ENCODE results near the gene FBXO45. TPM values are rescaled to one million over a fixed set of nuclear protein-coding genes. Genes with fewer than 3 reads are reported as not detected.

The FBXO45 gene
- total RNA-seq, 1 experiment from 2014 or later = 23.2 TPM

GRCh38 chr3:196632046-196632751, 63.7 kb downstream of the FBXO45 start:
- Histone ChIP-seq H3K36me3 (ENCODE audit: control insufficient read depth in 1 of 2, insufficient read depth in 2 of 2, low read length in 2 of 2) (no peaks in the 10 kb centered on the region), H3K9me3 (ENCODE audit: control insufficient read depth in 1 of 2, insufficient read depth in 1 of 2, low read depth in 1 of 2, low read length in 2 of 2) (no peaks in the 10 kb centered on the region), H3K4me3 (replicated peaks in 1 of 2; ENCODE audit: low read depth in 1 of 2, low read length in 2 of 2) (peak overlapping the region; percentile 61 to 64), H3K9ac (ENCODE audit: low read length) (peak overlapping the region; percentile 70), H3K27ac (ENCODE audit: low read depth, low read length) (peak overlapping the region; percentile 78), H3K27me3 (ENCODE audit: insufficient read depth, low read length) (no peaks in the 10 kb centered on the region), H3K4me2 (ENCODE audit: low read length) (peak overlapping the region; percentile 83), H2AFZ (ENCODE audit: low read depth, low read length, poor library complexity, severe bottlenecking) (peak overlapping the region; percentile 71), H4K20me1 (ENCODE audit: insufficient read depth) (no peaks in the 10 kb centered on the region), H3K9me2 (ENCODE audit: insufficient read depth) (no peaks in the 10 kb centered on the region), H3K4me1 (ENCODE audit: control insufficient read depth in 1 of 2, insufficient read depth in 2 of 2, low read length in 2 of 2) (peaks cover 2 to 17% of the 10 kb centered on the region in 2 experiments; a peak in 2 of 4 replicates), H3K79me2 (ENCODE audit: insufficient read depth, low read length) (no peaks in the 10 kb centered on the region)
- RAD21 ChIA-PET (ENCODE audit: low non-redundant PET in 1 of 2, low total read pairs in 2 of 2, uncharacterized antibody in 2 of 2, unreplicated experiment in 2 of 2) = no interaction called here
- CTCF ChIA-PET = interaction anchor here (1.0 kb wide), 2 partner anchors 23 to 53 kb away, joined by 3 to 6 read pairs; no protein-coding TSS in a partner anchor
- DNase-seq (ENCODE audit: low read depth, low spot score) (peak; percentile 56), ATAC-seq (peak; percentile 92)
- TF ChIP-seq CEBPB (IDR thresholded peaks at IDR 0.05; ENCODE audit: low read depth) = no peak
- TF ChIP-seq ZFX (IDR thresholded peaks at IDR 0.05) = peak; percentile 83; the same call in 1 of the 2 replicates
- peak; percentile 1; the same call in 1 of the 2 replicates for TF ChIP-seq EGR1 (IDR thresholded peaks at IDR 0.05; ENCODE audit: low read depth)
- TF ChIP-seq MAX (IDR thresholded peaks at IDR 0.05) = peak; percentile 85
- no peak for TF ChIP-seq FOSL1 (IDR thresholded peaks at IDR 0.05; ENCODE audit: low read depth)
- TF ChIP-seq, protein P1, sequence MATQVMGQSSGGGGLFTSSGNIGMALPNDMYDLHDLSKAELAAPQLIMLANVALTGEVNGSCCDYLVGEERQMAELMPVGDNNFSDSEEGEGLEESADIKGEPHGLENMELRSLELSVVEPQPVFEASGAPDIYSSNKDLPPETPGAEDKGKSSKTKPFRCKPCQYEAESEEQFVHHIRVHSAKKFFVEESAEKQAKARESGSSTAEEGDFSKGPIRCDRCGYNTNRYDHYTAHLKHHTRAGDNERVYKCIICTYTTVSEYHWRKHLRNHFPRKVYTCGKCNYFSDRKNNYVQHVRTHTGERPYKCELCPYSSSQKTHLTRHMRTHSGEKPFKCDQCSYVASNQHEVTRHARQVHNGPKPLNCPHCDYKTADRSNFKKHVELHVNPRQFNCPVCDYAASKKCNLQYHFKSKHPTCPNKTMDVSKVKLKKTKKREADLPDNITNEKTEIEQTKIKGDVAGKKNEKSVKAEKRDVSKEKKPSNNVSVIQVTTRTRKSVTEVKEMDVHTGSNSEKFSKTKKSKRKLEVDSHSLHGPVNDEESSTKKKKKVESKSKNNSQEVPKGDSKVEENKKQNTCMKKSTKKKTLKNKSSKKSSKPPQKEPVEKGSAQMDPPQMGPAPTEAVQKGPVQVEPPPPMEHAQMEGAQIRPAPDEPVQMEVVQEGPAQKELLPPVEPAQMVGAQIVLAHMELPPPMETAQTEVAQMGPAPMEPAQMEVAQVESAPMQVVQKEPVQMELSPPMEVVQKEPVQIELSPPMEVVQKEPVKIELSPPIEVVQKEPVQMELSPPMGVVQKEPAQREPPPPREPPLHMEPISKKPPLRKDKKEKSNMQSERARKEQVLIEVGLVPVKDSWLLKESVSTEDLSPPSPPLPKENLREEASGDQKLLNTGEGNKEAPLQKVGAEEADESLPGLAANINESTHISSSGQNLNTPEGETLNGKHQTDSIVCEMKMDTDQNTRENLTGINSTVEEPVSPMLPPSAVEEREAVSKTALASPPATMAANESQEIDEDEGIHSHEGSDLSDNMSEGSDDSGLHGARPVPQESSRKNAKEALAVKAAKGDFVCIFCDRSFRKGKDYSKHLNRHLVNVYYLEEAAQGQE (IDR thresholded peaks at IDR 0.05; ENCODE audit: low read depth) = no peak
- TF ChIP-seq, protein P2, sequence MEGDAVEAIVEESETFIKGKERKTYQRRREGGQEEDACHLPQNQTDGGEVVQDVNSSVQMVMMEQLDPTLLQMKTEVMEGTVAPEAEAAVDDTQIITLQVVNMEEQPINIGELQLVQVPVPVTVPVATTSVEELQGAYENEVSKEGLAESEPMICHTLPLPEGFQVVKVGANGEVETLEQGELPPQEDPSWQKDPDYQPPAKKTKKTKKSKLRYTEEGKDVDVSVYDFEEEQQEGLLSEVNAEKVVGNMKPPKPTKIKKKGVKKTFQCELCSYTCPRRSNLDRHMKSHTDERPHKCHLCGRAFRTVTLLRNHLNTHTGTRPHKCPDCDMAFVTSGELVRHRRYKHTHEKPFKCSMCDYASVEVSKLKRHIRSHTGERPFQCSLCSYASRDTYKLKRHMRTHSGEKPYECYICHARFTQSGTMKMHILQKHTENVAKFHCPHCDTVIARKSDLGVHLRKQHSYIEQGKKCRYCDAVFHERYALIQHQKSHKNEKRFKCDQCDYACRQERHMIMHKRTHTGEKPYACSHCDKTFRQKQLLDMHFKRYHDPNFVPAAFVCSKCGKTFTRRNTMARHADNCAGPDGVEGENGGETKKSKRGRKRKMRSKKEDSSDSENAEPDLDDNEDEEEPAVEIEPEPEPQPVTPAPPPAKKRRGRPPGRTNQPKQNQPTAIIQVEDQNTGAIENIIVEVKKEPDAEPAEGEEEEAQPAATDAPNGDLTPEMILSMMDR (IDR thresholded peaks at IDR 0.05 in 2 of 3, conservative IDR thresholded peaks at IDR 0.05 in 1 of 3; ENCODE audit: borderline replicate concordance in 1 of 3, insufficient read depth in 1 of 3, low read depth in 2 of 3, low read length in 2 of 3) = peak in 1 of 3 experiments; percentile 9; a peak in 1 of 6 replicates
- TF ChIP-seq POLR2AphosphoS5 (IDR thresholded peaks at IDR 0.05; ENCODE audit: low read depth, low read length) = peak; percentile 87
- 0 out of 2 replicates have a peak, but pooled peaks have one; percentile 20 for TF ChIP-seq SIN3A (IDR thresholded peaks at IDR 0.05; ENCODE audit: low read depth)
- peak; percentile 65 for TF ChIP-seq YY1 (IDR thresholded peaks at IDR 0.05; ENCODE audit: extremely low read depth, insufficient replicate concordance, low read depth, low read length)
- BruUV-seq (replicated peaks) = TSS peak; percentile 73
- intact Hi-C loops (cut with micrococcal nuclease) = no loop called here
- POLR2A ChIA-PET = interaction anchor here (0.5 to 1.0 kb wide), 2 partner anchors 22 to 257 kb away, joined by 3 read pairs; no protein-coding TSS in a partner anchor

Measured in HCT116 (cell line).